SH-SY5Y (cell line): ENCODE data around the gene ASAP2.

ENCODE experiments used
- GATA2 ChIP-seq: IDR thresholded peaks from 2 replicates; pipeline ENCODE4 v1.6.1; 2011; ENCODE audit warnings: mild to moderate bottlenecking, low read depth, low read length
- GATA3 ChIP-seq: IDR thresholded peaks from 2 replicates; pipeline ENCODE4 v1.6.1; 2011; ENCODE audit warnings: low read depth, mild to moderate bottlenecking, low read length, moderate library complexity

- TF ChIP-seq GATA3 (no peak), GATA2 (no peak)
Measured at GRCh38 chr2:9163306-9164111, 43.1 kb upstream of the ASAP2 start.
